DND-41 (cell line): ENCODE data around the gene MPC1.

Experiments used
- ATAC-seq: fragments of 200-7000 bp; cut with Tn5 transposase; 3 replicates; pipeline ENCODE4 v1.9.1; 2021; ENCODE audit warnings: low read depth; ENCODE audit not compliant: insufficient read depth
- DNase-seq: peaks from one replicate; pipeline ENCODE4 v3.0.0-alpha.2; 2020
- H2AFZ ChIP-seq: 2 replicates; pipeline ENCODE4 v1.6.0; 2012; ENCODE audit warnings: low read depth, low read length
- H3K27ac ChIP-seq: 2 replicates; pipeline ENCODE4 v1.5.1; 2012; ENCODE audit warnings: low read length, inconsistent platforms
- H3K27me3 ChIP-seq: fragments of 200-600 bp; sonication (generic); 2 replicates; pipeline ENCODE4 v1.6.0; 2012; ENCODE audit warnings: low read length, mild to moderate bottlenecking, inconsistent platforms; ENCODE audit not compliant: insufficient read depth, poor library complexity
- H3K36me3 ChIP-seq: 2 replicates; pipeline ENCODE4 v1.5.1; 2012; ENCODE audit warnings: low read length, inconsistent platforms; ENCODE audit not compliant: insufficient read depth
- H3K4me1 ChIP-seq: 2 replicates; pipeline ENCODE4 v1.5.1; 2012; ENCODE audit warnings: mild to moderate bottlenecking, low read length; ENCODE audit not compliant: insufficient read depth
- H3K4me2 ChIP-seq: 2 replicates; pipeline ENCODE4 v1.6.0; 2012; ENCODE audit warnings: mild to moderate bottlenecking, moderate library complexity, low read length, inconsistent platforms; ENCODE audit not compliant: insufficient read depth
- H3K4me3 ChIP-seq, 2 experiments: fragments of 200-600 bp in 1 of 2; shearing (Covaris generic) in 1 of 2; 2 replicates each; pipeline ENCODE4 v1.5.1; 2012 to 2016; ENCODE audit warnings: inconsistent platforms in 2 of 2, low read length in 2 of 2, mild to moderate bottlenecking in 2 of 2, low read depth in 1 of 2, moderate library complexity in 1 of 2
- H3K79me2 ChIP-seq: 2 replicates; pipeline ENCODE4 v1.6.0; 2012; ENCODE audit warnings: low read length, inconsistent platforms; ENCODE audit not compliant: insufficient read depth
- H3K9ac ChIP-seq: 2 replicates; pipeline ENCODE4 v1.6.0; 2012; ENCODE audit warnings: low read depth, mild to moderate bottlenecking, inconsistent platforms, low read length, moderate library complexity
- H3K9me3 ChIP-seq: 2 replicates; pipeline ENCODE4 v1.5.1; 2012; ENCODE audit warnings: low read length, moderate library complexity, mild to moderate bottlenecking, inconsistent platforms; ENCODE audit not compliant: insufficient read depth, severe bottlenecking
- H4K20me1 ChIP-seq: 2 replicates; pipeline ENCODE4 v1.6.0; 2012; ENCODE audit warnings: low read length; ENCODE audit not compliant: insufficient read depth
- EZH2 ChIP-seq: IDR thresholded peaks from 3 replicates; pipeline ENCODE4 v1.6.1; 2012; ENCODE audit warnings: borderline replicate concordance, low read depth, mild to moderate bottlenecking, moderate library complexity, low read length, inconsistent platforms; ENCODE audit not compliant: severe bottlenecking
- TF ChIP-seq, protein P1 (sequence below): IDR thresholded peaks from 2 replicates; pipeline ENCODE4 v1.5.1; 2012; ENCODE audit warnings: borderline replicate concordance, low read length, moderate library complexity, mild to moderate bottlenecking; ENCODE audit not compliant: poor library complexity, severe bottlenecking; ENCODE audit errors: extremely low read depth

Gene MPC1

DNA sequence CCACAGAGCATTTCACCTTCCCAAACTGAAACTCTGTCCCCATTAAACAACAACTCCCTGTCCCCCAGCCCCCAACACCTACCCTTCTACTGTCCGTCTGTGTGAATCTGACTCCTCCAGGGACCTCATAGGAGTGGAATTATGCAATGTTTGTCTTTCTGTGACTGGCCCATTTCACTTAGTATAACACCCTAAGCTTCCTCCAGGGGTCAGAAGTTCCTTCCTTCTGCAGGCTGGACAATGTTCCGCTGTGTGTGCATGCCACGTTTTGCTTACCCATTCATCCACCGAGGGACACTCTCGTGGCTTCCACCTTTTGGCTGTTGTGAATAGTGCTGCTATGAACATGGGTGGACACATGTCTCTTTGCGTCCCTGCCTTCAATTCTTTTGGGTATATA, 37.6 kb upstream of the MPC1 start:
- Histone ChIP-seq H3K36me3 (no peaks in the 10 kb centered on the region), H3K27me3 (no peaks in the 10 kb centered on the region), H4K20me1 (no peaks in the 10 kb centered on the region), H3K27ac (peak overlapping the region; percentile 96), H3K4me1 (peaks cover 71% of the 10 kb centered on the region), H3K9me3 (no peaks in the 10 kb centered on the region), H3K9ac (peak overlapping the region; percentile 43; the same call in 1 of the 2 replicates), H2AFZ (peak overlapping the region; percentile 20), H3K4me3 (no peak overlapping the region), H3K4me2 (peak overlapping the region; percentile 32), H3K79me2 (no peaks in the 10 kb centered on the region)
- no peak for TF ChIP-seq EZH2
- TF ChIP-seq, protein P1, sequence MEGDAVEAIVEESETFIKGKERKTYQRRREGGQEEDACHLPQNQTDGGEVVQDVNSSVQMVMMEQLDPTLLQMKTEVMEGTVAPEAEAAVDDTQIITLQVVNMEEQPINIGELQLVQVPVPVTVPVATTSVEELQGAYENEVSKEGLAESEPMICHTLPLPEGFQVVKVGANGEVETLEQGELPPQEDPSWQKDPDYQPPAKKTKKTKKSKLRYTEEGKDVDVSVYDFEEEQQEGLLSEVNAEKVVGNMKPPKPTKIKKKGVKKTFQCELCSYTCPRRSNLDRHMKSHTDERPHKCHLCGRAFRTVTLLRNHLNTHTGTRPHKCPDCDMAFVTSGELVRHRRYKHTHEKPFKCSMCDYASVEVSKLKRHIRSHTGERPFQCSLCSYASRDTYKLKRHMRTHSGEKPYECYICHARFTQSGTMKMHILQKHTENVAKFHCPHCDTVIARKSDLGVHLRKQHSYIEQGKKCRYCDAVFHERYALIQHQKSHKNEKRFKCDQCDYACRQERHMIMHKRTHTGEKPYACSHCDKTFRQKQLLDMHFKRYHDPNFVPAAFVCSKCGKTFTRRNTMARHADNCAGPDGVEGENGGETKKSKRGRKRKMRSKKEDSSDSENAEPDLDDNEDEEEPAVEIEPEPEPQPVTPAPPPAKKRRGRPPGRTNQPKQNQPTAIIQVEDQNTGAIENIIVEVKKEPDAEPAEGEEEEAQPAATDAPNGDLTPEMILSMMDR, result peak; percentile 28
- no peak for DNase-seq
- no peak for ATAC-seq

DNA sequence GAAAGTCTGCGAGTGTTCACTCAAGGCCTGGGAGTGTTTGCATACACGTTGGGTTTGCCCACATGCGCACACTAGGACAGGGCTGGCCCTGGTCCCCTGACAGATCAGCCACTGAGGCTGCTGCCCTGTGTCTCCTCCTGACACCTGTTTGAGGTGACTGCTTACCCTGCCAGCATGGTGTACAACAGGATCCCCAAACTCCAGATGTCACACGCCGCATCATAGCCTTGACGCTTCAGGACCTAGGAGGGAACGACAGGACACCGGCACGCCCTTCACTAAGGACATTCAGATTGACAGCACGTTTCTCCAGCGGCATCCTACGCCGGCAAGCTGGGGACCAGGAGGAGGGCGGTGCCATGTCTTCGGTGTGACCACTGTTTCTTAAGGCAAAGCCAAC, 37.0 kb upstream of the MPC1 start:
- H3K79me2 ChIP-seq, result no peaks in the 10 kb centered on the region
- H3K9ac ChIP-seq, result peak overlapping the region; percentile 43
- no peaks in the 10 kb centered on the region for H4K20me1 ChIP-seq
- peak overlapping the region; percentile 32 for H3K4me2 ChIP-seq
- H3K4me1 ChIP-seq, result peaks cover 77% of the 10 kb centered on the region
- TF ChIP-seq, protein P1, result no peak
- no peak for TF ChIP-seq EZH2
- peak; percentile 27; the same call in 1 of the 3 replicates for ATAC-seq
- H2AFZ ChIP-seq, result peak overlapping the region; percentile 20
- H3K36me3 ChIP-seq, result no peaks in the 10 kb centered on the region
- H3K27ac ChIP-seq, result peak overlapping the region; percentile 96
- DNase-seq, result no peak
- H3K27me3 ChIP-seq, result no peaks in the 10 kb centered on the region
- no peaks in the 10 kb centered on the region for H3K9me3 ChIP-seq
- peak overlapping the region in 1 of 2 experiments; percentile 3; a peak in 1 of 4 replicates for H3K4me3 ChIP-seq

- DNase-seq (peak; percentile 82), ATAC-seq (peak; percentile 71)
- peaks cover 77% of the 10 kb centered on the region for H3K4me1 ChIP-seq
- H3K9ac ChIP-seq, result peak overlapping the region; percentile 43
- no peaks in the 10 kb centered on the region for H4K20me1 ChIP-seq
- no peaks in the 10 kb centered on the region for H3K27me3 ChIP-seq
- peak overlapping the region; percentile 32 for H3K4me2 ChIP-seq
- no peaks in the 10 kb centered on the region for H3K36me3 ChIP-seq
- no peaks in the 10 kb centered on the region for H3K9me3 ChIP-seq
- TF ChIP-seq, protein P1, result no peak
- TF ChIP-seq EZH2, result no peak
- no peak overlapping the region for H3K4me3 ChIP-seq
- no peak overlapping the region for H2AFZ ChIP-seq
- no peaks in the 10 kb centered on the region for H3K79me2 ChIP-seq
- H3K27ac ChIP-seq, result peak overlapping the region; percentile 96
These were observed 36.5 kb upstream of the MPC1 start for GRCh38 chr6:166419286-166419685.

- H3K9me3 ChIP-seq, result no peaks in the 10 kb centered on the region
- no peaks in the 10 kb centered on the region for H3K79me2 ChIP-seq
- H3K9ac ChIP-seq, result peak overlapping the region; percentile 21; the same call in 1 of the 2 replicates
- H3K4me3 ChIP-seq, result no peak overlapping the region
- no peak overlapping the region for H3K4me2 ChIP-seq
- DNase-seq (no peak), ATAC-seq (no peak)
- no peak for TF ChIP-seq EZH2
- TF ChIP-seq, protein P1, result no peak
- H4K20me1 ChIP-seq, result no peaks in the 10 kb centered on the region
- no peaks in the 10 kb centered on the region for H3K36me3 ChIP-seq
- peak overlapping the region; percentile 96 for H3K27ac ChIP-seq
- H2AFZ ChIP-seq, result no peak overlapping the region
- peaks cover 77% of the 10 kb centered on the region for H3K4me1 ChIP-seq
- H3K27me3 ChIP-seq, result no peaks in the 10 kb centered on the region
These were observed 36.0 kb upstream of the MPC1 start for GRCh38 chr6:166418691-166419143.
